ENCODE results near the gene ZNF12.
"Not testable (repeated sequence)": the region's sequence is repeated elsewhere in the genome, so short reads cannot be mapped to it uniquely, and the experiment has no call there.

Gene ZNF12

GRCh38 chr7:6706666-6707407, at the start of gene ZNF12:
Gene ZNF12 (minus strand): TSS chr7:6706947. CDS start chr7:6705173, 1,774 bp downstream.
- peak; percentile 98 for DNase-seq

DNA sequence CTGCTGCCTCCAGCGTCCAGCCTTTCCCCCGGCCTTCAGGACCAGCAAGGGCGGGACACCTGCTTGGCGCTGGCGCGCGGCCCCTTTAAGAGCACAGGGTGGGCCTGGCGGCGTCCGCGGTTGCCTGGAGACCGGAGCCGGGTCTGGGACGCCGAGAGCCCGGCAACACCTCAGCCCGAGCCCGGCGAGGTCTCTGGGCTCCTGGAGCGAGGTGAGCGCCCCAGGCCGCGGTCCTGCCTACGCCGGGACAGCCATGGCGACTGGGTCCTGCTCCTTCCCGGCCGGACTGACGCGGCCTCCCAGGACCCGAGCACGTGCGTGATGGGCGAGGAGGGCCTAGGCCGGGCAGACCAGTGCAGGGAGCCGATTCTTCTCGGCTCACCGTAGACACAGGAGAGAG, 47.2 kb upstream of the ZNF12 start, which contains the start of gene RSPH10B2:
RSPH10B2 (plus strand) TSS at position 140 of the 400 bp plus-strand sequence. CDS start 3,575 bp downstream, outside the sequence.
- DNase-seq: not testable (repeated sequence)

DNA sequence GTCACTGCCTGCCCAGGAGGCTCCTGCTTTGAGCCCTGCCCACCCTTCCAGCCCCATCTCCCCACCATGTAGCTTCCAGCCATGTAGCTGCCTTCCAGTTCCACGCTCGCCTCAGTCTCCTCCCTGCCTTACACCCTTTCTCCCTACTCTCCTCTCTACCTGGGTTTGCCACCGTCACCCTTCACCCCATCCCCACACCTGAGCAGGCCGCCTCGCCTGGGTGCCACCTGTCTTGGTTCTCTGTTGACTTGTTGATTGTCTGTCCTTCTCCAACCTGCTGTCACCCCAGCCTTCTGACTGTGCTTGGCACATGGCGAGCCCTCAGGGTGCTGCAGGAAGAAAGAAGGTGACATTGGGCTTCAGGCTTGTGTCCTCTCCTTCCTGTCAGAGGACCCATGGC, 43.4 kb upstream of the ZNF12 start:
- not testable (repeated sequence) for DNase-seq

GRCh38 chr7:6749335-6749734, 42.6 kb upstream of the ZNF12 start:
- DNase-seq: not testable (repeated sequence)

DNA sequence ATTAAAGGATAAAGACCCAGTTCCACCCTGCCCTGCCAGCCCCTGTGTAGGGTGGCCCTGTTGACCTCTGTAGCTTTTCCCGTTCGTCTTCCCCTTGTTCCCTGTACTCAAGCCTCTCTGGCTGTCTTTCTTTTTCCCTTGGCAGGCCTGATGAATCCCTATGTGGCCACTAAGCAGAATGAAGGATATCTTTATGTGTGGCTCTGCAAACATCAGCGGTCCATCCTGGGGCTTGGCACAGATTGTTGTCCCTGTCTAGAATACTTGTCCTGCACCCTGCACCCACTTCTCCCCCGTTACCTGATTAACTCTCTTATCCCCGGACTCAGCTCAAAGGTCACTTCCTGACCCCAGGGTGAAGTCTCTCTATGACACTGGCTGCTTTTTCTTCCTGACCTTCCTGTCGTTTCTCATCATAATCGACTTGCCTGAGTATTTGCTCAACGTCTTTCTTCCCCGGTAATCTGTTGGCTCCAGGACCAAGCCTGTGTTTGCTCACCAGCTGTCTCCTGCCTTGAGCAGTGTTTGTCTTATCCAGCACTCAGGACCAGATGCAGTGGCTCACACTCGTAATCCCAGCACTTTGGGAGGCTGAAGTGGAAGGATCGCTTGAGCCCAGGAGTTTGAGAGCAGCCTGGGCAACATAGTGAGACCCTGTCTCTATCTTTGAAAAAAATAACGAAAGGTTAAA, 37.8 kb upstream of the ZNF12 start:
- not testable (repeated sequence) for DNase-seq

DNA sequence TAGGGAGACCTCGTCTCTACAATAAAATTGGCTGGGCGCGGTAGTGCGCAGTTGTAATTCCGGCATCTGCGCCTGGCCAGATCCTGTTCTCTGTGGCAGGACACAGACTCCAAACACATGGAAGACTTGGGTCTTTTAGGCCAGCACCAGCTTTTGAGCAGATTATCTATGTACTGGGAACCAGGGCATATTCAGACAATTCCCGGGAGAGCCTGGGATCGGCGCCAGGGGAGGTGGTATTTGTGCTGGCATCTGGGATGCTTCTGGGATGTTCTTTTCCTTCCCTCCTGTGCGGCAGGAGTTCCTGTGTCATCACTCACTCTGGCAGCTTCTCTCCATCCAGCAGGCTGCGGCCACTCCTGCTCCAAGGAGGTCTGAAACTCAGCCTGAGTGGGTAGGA, 31.7 kb upstream of the ZNF12 start:
- not testable (repeated sequence) for DNase-seq

DNA sequence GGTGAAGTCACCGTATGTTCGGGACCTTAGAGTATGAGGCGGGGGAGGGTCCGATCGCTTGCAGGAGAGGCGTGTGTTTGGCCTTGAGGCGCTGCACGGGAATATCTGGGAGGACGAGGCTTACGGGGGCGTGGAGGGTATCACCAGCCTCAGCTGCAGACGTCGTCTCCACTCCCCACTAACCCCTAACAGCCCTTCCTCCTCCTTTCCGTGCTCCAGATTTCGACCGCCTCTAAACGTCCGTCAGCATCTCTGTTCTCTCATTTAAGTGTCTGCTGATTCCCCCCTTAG, 23.5 kb upstream of the ZNF12 start:
- DNase-seq: no peak

DNA sequence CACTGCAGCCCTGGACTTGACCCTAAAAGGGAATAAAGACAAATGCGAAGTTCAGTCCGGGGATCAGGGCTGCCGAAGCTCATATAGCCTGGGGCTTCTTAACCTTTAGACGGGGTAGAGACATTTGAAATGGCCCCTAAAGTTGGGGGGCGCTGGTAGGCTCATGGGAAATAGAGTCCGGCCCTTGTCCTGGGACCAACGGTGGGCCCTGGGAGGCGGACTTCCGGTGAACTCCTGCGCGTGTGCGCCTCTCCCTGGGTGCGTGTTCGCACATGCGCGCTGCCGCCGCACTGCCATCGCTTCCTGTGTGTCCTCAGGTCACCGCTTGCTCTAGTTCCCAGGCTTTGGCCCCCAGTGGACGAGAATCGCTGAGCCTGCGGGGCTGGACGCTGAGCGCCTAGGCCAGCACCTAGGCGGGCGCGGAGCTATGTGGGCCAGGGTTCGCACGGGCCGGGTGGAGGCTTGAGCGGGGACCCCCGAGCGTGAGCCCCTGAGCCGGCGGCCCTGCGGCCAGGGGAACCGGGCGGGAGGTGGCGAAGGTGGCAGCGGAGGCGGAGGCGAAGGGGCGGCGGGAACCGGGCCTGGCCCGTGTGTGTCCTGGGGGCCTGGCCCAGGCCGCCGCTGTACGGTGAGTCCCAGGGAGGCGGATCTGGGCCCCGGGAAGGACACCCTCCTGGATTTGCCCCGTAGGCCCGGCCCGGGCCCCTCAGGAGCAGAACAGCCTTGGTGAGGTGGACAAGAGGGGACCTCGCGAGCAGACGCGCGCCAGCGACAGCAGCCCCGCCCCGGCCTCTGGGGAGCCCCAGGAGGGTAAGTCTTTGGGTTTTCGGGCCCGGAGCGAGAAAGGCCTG, 23.0 kb upstream of the ZNF12 start:
- peak; percentile 96 for DNase-seq

DNA sequence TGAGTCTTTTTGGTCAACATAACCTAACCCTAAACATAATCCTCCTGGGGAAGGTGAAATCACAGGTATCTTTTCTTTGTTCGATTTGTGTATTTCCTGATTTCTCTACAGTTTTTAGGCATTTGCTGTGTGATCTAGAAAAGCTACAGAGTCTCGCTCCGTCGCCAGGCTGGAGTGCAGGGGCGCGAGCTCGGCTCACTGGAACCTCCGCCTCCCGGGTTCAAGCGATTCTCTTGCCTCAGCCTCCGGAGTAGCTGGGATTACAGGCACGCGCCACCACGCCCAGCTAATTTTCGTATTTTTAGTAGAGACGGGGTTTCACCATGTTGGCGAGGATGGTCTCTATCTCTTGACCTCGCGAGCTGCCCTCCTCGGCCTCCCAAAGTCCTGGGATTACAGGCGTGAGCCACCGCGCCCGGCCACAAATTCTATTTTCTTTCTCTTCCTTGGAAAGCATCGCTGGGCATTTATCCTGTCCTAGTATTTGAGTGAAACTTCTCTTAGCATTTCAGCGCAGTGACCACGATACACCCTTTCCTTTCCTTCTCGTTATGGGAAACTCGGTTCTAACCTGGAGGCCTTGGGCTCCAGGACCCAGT, 22.2 kb upstream of the ZNF12 start:
- not testable (repeated sequence) for DNase-seq

- DNase-seq: no peak
These were observed 20.9 kb upstream of the ZNF12 start for GRCh38 chr7:6727663-6728062.

DNA sequence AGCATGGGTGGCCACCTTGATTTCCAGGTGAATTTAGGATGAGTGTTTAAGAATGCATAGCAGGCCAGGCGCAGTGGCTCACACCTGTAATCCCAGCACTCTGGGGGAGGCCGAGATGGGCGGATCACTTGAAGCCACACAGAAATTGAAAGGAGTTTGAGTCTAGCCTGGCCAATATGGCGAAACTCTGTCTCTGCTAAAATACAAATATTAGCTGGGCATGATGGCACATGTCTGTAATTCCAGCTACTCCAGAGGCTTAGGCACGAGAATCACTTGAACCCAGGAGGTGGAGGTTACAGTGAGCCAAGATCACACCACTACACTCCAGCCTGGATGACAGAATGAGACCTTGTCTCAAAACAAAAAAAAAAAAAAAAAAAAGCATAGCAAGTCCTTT, 19.6 kb upstream of the ZNF12 start:
- not testable (repeated sequence) for DNase-seq

DNA sequence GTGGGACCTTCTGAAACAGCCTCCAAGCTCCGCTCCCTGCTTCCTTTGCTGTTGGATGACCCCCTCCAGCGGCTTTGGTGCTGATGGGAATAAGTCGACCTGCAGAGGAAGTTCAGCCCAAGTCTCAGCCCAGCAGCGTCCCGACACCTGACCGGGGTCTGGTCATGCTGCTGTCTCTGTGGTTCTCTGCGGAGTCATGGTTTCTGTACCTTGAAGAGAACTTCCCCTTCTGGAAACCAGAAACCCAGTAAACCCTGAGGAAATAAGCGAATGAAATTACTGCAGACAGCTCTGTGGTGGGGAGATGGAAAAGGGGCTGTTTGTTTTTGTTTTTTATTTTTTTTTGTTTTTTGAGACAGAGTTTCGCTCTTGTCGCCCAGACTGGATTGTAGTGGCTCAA, 18.3 kb upstream of the ZNF12 start:
- DNase-seq: no peak

- DNase-seq: not testable (repeated sequence)
These were observed 17.6 kb upstream of the ZNF12 start for GRCh38 chr7:6724351-6724750.

- no peak for DNase-seq
These were observed 11.4 kb upstream of the ZNF12 start for GRCh38 chr7:6718124-6718523.

DNA sequence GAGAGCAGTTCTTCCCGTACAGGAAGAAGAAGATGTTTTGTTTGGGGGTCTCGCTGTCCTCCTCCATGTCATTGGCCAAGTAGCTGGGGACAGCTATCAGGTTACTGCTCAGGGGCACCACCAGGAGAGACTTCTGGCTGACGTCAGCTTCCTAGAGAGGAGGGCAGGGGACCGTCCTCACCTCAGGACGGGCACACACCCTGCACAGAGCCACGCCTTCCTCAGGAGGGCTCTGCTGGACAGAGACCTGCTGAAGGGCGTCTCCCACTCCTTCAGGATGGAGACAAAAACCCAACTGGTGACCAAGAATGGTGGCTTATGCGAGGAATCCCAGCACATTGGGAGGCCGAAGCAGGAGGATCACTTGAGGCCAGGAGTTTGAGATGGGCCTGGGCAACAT, 9.2 kb upstream of the ZNF12 start:
- not testable (repeated sequence) for DNase-seq

DNA sequence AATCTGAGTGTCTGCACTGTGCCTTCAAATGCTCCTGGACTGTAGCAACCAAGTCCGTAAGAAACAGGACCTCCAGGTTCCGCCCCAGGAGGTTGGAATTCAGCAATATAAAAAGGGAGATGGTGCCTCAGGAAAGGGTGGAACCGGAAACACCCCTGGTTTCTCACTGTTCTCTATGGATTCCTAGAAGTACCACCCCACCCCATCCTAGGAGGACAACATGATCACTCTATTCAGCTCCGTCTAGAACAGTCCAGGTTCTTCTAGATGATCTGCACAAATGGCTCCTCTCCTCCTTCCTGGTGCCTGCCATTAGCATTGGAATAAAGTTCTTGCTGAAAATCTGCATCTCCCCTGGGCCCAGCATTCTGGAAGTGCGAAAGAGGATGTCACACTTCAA, 7.6 kb upstream of the ZNF12 start:
- DNase-seq: no peak

DNA sequence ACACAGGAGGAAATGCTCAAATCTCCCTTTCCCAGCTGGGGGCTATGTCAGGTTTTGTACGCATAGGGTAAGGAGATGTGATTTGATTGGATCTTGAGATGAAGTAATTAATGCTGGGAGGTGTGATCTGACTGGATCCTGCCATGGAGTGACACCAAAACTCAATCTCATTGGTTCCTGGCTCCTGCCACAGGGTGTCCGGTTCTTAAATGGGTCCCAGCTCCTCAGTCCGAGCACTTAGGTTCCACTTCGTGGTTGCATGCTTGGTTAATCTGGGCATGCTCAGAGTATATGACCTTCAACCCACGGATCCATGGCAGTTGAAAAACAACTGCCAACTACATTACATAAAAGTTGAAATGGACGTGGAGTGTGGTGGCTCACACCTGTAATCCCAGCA, 3.1 kb upstream of the ZNF12 start:
- DNase-seq: no peak

GRCh38 chr7:6708304-6708703, 1.6 kb upstream of the ZNF12 start:
- no peak for DNase-seq

- no peak for DNase-seq
These were observed 635 bp downstream of the ZNF12 start for GRCh38 chr7:6705959-6706665.

DNA sequence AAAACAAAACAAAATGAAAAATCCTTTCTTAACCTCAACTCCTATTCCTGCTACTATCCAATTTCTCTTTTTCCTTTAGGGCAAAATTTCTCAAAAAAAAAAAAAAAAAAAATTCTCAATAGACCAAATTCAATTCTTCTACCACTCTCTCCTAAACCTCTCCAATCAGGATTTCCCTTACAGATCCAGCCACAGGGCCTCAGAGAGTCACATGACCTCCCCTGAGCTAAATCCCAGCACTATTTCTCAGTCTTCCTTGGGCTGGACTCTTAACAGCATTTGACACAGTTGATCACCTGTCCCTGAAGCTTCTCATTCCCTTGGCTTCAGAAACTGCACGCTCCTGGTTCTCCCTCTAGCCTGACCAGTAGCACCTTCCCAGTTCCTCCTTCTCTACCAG, 4.9 kb downstream of the ZNF12 start:
- no peak for DNase-seq

GRCh38 chr7:6700793-6701192, 6.0 kb downstream of the ZNF12 start:
- DNase-seq: no peak

DNA sequence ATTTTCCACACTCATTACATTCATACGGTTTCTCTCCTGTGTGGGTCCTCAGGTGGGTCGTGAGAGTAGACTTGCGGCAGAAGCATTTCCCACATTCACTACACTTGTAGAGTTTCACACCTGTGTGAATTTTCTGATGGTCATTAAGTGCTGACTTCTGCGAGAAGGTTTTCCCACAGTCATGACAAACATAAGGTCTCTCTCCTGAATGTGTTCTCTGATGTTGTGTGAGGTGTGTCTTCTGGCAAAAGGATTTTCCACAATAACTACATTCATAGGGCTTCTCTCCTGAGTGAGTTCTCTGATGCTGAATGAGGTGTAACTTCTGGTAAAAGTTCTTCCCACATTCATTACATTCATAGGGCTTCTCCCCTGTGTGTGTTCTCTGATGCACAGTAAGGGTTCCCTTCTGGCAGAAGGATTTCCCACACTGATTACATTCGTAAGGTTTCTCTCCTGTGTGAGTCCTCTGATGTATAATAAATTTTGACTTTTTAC, 15.1 kb downstream of the ZNF12 start:
- no peak for DNase-seq
